Breast epithelium (tissue), 4 donors: ENCODE results near the gene KLHL4. TPM values are rescaled to one million over a fixed set of nuclear protein-coding genes. Genes with fewer than 3 reads are reported as not detected.
"Not testable (repeated sequence)": the region's sequence is repeated elsewhere in the genome, so short reads cannot be mapped to it uniquely, and the experiment has no call there.

Experiments
- DNase-seq, 2 donors: peaks; one replicate each; pipeline ENCODE4 v3.0.0-alpha.2; 2019; ENCODE audit warnings: low spot score in 2 of 2
- H3K27ac ChIP-seq, 2 donors: fragments of 200-600 bp; sonication (generic) in 1 of 2; one replicate each; pipeline ENCODE4 v1.5.1; 2016 to 2019; ENCODE audit warnings: mild to moderate bottlenecking in 1 of 2
- H3K27me3 ChIP-seq, 2 donors: fragments of 200-600 bp; sonication (generic) in 1 of 2; one replicate each; pipeline versions ENCODE4 v1.5.1 to v1.6.0; 2017 to 2019; ENCODE audit warnings: control low read depth in 1 of 2, mild to moderate bottlenecking in 1 of 2
- H3K36me3 ChIP-seq: fragments of 200-600 bp; one replicate; pipeline ENCODE4 v1.5.1; 2019
- H3K4me1 ChIP-seq, 2 donors: fragments of 200-600 bp; sonication (generic); one replicate each; pipeline ENCODE4 v1.5.1; 2016 to 2019; ENCODE audit warnings: control low read depth in 1 of 2
- H3K4me3 ChIP-seq, 3 donors: fragments of 200-600 bp; sonication (generic); 1 replicate in 2 of 3; 2 replicates in 1 of 3; pipeline ENCODE4 v1.5.1; 2016 to 2019; ENCODE audit warnings: mild to moderate bottlenecking in 3 of 3, moderate library complexity in 2 of 3
- H3K9me3 ChIP-seq, 2 donors: fragments of 200-600 bp; sonication (generic) in 1 of 2; one replicate each; pipeline ENCODE4 v1.5.1; 2016 to 2019; ENCODE audit warnings: control low read depth in 1 of 2
- POLR2A ChIP-seq: fragments of 450-650 bp; IDR thresholded peaks from one replicate; pipeline ENCODE4 v1.6.1; 2016; ENCODE audit warnings: antibody characterized with exemption, mild to moderate bottlenecking, moderate library complexity
- POLR2AphosphoS5 ChIP-seq, 3 donors: sonication (generic); formaldehyde crosslinking; IDR thresholded peaks; one replicate each; pipeline ENCODE4 v1.6.1; 2017; ENCODE audit warnings: antibody characterized with exemption in 3 of 3
- intact Hi-C: fragments of 100-400 bp; cut with DNase I; formaldehyde crosslinking; loops from one replicate; pipeline ENCODE4 v1.15.1; 2023; ENCODE audit warnings: low total_unique reads
- total RNA-seq, 3 donors: library from RNA; depleted of rRNA; stranded (reverse); fragments of >200 nt; gene quantifications; one replicate each; pipeline ENCODE4 v1.1.0, GENCODE V29; 2016
- TF ChIP-seq, protein P1 (sequence below), 3 donors: fragments of 450-650 bp; IDR thresholded peaks; one replicate each; pipeline ENCODE4 v1.5.1; 2016 to 2017; ENCODE audit warnings: antibody characterized with exemption in 3 of 3, mild to moderate bottlenecking in 3 of 3, moderate library complexity in 3 of 3

The KLHL4 gene, protein sequence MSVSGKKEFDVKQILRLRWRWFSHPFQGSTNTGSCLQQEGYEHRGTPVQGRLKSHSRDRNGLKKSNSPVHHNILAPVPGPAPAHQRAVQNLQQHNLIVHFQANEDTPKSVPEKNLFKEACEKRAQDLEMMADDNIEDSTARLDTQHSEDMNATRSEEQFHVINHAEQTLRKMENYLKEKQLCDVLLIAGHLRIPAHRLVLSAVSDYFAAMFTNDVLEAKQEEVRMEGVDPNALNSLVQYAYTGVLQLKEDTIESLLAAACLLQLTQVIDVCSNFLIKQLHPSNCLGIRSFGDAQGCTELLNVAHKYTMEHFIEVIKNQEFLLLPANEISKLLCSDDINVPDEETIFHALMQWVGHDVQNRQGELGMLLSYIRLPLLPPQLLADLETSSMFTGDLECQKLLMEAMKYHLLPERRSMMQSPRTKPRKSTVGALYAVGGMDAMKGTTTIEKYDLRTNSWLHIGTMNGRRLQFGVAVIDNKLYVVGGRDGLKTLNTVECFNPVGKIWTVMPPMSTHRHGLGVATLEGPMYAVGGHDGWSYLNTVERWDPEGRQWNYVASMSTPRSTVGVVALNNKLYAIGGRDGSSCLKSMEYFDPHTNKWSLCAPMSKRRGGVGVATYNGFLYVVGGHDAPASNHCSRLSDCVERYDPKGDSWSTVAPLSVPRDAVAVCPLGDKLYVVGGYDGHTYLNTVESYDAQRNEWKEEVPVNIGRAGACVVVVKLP
- total RNA-seq: 1 to 10 TPM in 2 of 3 donors, under 1 TPM in 1; 0.66 to 2.1 (median 1.2) TPM

DNA sequence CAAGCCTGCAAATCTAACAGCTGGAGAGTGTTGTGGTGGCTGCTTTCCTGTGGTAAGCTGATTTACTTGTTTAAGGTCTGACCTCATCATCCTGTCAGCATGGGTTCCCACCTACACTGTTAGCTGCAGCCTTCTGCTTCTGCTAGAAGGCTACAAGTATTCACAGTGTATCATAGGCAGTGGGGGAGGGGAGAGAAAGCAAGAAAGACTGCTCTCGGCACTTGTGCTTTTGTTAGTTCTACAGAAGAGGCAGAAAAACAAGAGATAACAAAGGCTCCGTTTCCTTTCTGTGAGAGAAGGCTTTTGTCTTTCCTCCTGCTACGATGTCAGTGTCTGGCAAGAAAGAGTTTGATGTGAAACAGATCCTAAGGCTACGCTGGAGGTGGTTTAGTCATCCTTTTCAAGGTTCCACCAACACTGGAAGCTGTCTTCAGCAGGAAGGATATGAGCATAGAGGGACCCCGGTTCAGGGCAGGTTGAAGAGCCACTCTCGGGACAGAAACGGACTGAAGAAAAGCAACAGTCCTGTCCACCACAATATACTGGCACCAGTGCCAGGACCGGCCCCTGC lies at the start of gene KLHL4:
KLHL4 (plus strand) TSS at position 232 of the 571 bp plus-strand sequence; CDS start at position 324, 92 bp downstream.
- Histone ChIP-seq H3K36me3 (no peaks in the 10 kb centered on the region), H3K27ac (no peak within 1 kb of the TSS), H3K9me3 (no peaks in the 10 kb centered on the region), H3K4me1 (no peaks in the 10 kb centered on the region), H3K27me3 (peaks cover 0 to 16% of the 10 kb centered on the region in 2 donors), H3K4me3 (peak within 1 kb of the TSS in 2 of 3 donors; percentile 8 to 31)
- DNase-seq: no peak
- TF ChIP-seq POLR2AphosphoS5 (IDR thresholded peaks at IDR 0.05) (no peak), POLR2A (no peak)
- TF ChIP-seq, protein P1, sequence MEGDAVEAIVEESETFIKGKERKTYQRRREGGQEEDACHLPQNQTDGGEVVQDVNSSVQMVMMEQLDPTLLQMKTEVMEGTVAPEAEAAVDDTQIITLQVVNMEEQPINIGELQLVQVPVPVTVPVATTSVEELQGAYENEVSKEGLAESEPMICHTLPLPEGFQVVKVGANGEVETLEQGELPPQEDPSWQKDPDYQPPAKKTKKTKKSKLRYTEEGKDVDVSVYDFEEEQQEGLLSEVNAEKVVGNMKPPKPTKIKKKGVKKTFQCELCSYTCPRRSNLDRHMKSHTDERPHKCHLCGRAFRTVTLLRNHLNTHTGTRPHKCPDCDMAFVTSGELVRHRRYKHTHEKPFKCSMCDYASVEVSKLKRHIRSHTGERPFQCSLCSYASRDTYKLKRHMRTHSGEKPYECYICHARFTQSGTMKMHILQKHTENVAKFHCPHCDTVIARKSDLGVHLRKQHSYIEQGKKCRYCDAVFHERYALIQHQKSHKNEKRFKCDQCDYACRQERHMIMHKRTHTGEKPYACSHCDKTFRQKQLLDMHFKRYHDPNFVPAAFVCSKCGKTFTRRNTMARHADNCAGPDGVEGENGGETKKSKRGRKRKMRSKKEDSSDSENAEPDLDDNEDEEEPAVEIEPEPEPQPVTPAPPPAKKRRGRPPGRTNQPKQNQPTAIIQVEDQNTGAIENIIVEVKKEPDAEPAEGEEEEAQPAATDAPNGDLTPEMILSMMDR (IDR thresholded peaks at IDR 0.05): no peak
- intact Hi-C loops: no loop called here

DNA sequence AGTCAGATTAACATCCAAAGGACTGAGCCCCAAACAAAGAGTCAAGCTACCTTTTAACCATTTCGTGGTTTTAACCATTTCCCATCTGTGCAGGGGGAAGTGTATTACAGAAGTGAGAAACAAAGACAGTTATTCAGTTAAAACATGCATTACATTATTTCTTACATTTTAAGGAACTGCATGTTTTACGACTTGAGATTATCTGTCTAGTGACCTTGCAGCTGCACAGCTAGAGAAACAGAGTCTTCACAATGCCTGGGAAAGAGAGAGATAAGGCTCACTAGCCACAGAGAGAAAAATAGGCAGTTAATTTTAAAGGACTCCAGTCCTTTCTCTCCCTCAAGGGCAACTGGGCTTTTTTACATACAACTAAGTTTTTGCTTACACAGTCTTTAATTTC lies 48.7 kb upstream of the KLHL4 start:
- intact Hi-C loops: loop anchor here (1.0 kb wide), 1 partner anchor 15 kb away; no protein-coding TSS in a partner anchor
- Histone ChIP-seq H3K36me3 (no peaks in the 10 kb centered on the region), H3K4me1 (no peaks in the 10 kb centered on the region), H3K4me3 (no peak overlapping the region), H3K9me3 (peaks cover 4 to 15% of the 10 kb centered on the region in 2 donors), H3K27me3 (no peaks in the 10 kb centered on the region), H3K27ac (no peak overlapping the region)
- DNase-seq: no peak
- TF ChIP-seq POLR2AphosphoS5 (IDR thresholded peaks at IDR 0.05) (no peak), POLR2A (no peak)
- TF ChIP-seq, protein P1 (IDR thresholded peaks at IDR 0.05): no peak

DNA sequence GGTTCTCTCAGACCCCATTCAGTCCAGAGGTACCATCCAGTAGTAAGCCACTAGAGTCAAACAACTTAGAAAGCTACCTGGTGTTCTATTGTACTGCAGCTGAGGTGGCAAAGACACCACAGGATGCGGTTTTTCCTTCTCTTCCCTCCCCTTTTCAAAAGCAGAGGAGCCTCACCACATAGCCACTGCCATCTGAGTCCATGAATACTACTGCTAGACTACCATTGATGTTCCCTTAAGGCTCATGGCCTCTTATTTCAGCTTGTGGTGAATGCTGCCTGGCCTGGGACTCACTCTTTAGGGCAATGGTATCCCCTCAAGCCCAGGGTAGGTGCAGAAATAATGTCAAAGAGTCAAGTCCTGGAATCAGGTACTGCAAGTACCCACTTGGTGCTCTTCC lies 41.8 kb upstream of the KLHL4 start:
- TF ChIP-seq POLR2A (no peak), POLR2AphosphoS5 (IDR thresholded peaks at IDR 0.05) (no peak)
- TF ChIP-seq, protein P1 (IDR thresholded peaks at IDR 0.05): no peak
- intact Hi-C loops: no loop called here

DNA sequence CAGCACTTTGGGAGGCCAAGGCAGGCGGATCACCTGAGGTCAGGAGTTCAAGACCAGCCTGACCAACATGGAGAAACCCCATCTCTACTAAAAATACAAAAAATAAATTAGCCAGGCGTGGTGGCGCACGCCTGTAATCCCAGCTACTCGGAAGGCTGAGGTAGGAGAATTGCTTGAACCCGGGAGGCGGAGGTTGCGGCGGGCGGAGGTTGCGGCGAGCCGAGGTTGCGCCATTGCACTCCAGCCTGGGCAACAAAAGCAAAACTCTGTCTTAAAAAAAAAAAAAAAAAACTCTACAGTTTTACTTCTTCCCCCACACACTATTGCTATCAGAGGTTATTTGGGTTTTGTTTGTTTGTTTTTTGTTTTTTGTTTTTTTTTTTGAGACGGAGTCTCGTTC lies 38.9 kb upstream of the KLHL4 start:
- H3K27me3 ChIP-seq: peaks cover 0 to 16% of the 10 kb centered on the region in 2 donors
- DNase-seq, intact Hi-C loops, H3K4me1 ChIP-seq, H3K9me3 ChIP-seq, H3K36me3 ChIP-seq, H3K4me3 ChIP-seq, H3K27ac ChIP-seq: not testable (repeated sequence)

More for the DNA sequence above, 41.8 kb upstream of the KLHL4 start:
- H3K36me3 ChIP-seq: no peaks in the 10 kb centered on the region
- H3K4me3 ChIP-seq: no peak overlapping the region
- H3K27ac ChIP-seq: no peak overlapping the region
- peaks cover 4 to 6% of the 10 kb centered on the region in 2 donors for H3K9me3 ChIP-seq
- H3K27me3 ChIP-seq: peaks cover 0 to 6% of the 10 kb centered on the region in 2 donors
- H3K4me1 ChIP-seq: no peaks in the 10 kb centered on the region
- no peak for DNase-seq

DNA sequence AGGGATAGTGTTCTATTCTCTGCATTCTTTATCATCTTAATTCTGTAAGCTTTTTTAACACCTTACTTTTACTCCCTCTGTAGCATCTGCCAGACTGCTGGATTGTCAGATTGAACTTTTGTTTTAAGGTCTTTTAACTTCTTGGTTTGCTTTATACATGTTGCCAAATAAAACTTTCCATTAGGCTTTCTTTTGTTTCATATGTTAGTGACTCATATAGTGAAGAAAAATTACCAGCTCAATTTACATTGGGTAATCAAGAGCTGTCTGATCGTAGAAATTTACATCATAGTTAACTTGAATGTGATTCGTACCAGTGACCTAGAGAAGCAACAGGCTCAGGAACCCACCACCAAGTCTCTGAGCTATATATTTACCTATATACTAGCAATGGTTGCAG lies 28.5 kb upstream of the KLHL4 start:
- peaks cover 0 to 11% of the 10 kb centered on the region in 2 donors for H3K27me3 ChIP-seq
- intact Hi-C loops: no loop called here
- no peak for TF ChIP-seq POLR2A
- no peak for TF ChIP-seq POLR2AphosphoS5 (IDR thresholded peaks at IDR 0.05)
- TF ChIP-seq, protein P1 (IDR thresholded peaks at IDR 0.05): no peak

More for the DNA sequence above, 28.5 kb upstream of the KLHL4 start:
- no peaks in the 10 kb centered on the region for H3K36me3 ChIP-seq
- no peak overlapping the region for H3K4me3 ChIP-seq
- no peaks in the 10 kb centered on the region for H3K9me3 ChIP-seq
- DNase-seq: no peak
- H3K4me1 ChIP-seq: no peaks in the 10 kb centered on the region
- H3K27ac ChIP-seq: no peak overlapping the region
